Activated naive CD4-positive, alpha-beta T cell treated with anti-CD3 and anti-CD28 coated beads, Interleukin-2, amount 50 U/mL, for 72 hours (primary cell): ENCODE results near the gene MED17. TPM values are rescaled to one million over a fixed set of nuclear protein-coding genes. Genes with fewer than 3 reads are reported as not detected.
A peak's percentile ranks its signal among the peaks of the same experiment; 100 is the strongest.

ENCODE experiments used
- ATAC-seq, 2 donors: fragments of 150-1000 bp; cut with Tn5 transposase; 2 replicates each; pipeline ENCODE4 v1.10.0; 2021; ENCODE audit warnings: mild to moderate bottlenecking in 2 of 2, moderate library complexity in 2 of 2
- DNase-seq, 2 donors: peaks; one replicate each; pipeline ENCODE4 v3.0.0; 2021 to 2022; ENCODE audit warnings: low spot score in 2 of 2
- H3K27ac Mint-ChIP-seq, 2 donors: one replicate each; pipeline ENCODE4 v1.8.0; 2022; ENCODE audit warnings: mild to moderate bottlenecking in 2 of 2, mixed read lengths in 2 of 2
- H3K36me3 Mint-ChIP-seq, 2 donors: one replicate each; pipeline ENCODE4 v1.8.0; 2022; ENCODE audit warnings: mixed read lengths in 2 of 2
- H3K9me3 Mint-ChIP-seq, 2 donors: one replicate each; pipeline ENCODE4 v1.8.0; 2022; ENCODE audit warnings: mixed read lengths in 2 of 2
- total RNA-seq, 2 donors: library from RNA; stranded (reverse); gene quantifications; one replicate each; pipeline ENCODE4 v1.2.3, GENCODE V29; 2022

Gene MED17
- total RNA-seq, 2 donors from 2014 or later: 37.3 to 38.4 TPM

GRCh38 chr11:93823210-93823609 is 39.1 kb downstream of the MED17 start:
- peaks cover 0 to 6% of the 10 kb centered on the region in 2 donors for H3K36me3 Mint-ChIP-seq
- ATAC-seq (no peak), DNase-seq (no peak)
- peaks cover 0 to 5% of the 10 kb centered on the region in 2 donors for H3K9me3 Mint-ChIP-seq
- no peak overlapping the region for H3K27ac Mint-ChIP-seq

DNA sequence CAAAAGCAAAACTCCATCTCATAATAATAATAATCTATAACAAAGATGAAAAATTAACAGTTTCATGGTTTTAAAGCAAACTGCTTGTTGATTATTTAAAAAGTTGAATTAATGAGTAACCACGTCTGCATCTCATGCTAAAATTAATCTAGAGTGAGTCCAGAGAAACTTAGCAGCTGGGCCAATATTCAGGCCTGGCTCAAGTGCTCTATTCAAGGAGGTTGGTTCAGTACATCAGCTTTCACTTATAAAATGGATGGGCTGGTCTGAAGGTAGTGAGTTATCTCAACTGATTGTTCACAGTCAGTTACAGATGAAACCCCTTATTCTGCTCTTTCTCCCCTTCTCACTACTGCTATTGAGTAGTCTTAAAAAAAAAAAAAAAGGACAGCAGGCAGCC is 43.3 kb downstream of the MED17 start:
- DNase-seq (no peak), ATAC-seq (no peak)
- Mint-ChIP-seq H3K9me3 (no peaks in the 10 kb centered on the region), H3K27ac (no peak overlapping the region), H3K36me3 (no peaks in the 10 kb centered on the region)

DNA sequence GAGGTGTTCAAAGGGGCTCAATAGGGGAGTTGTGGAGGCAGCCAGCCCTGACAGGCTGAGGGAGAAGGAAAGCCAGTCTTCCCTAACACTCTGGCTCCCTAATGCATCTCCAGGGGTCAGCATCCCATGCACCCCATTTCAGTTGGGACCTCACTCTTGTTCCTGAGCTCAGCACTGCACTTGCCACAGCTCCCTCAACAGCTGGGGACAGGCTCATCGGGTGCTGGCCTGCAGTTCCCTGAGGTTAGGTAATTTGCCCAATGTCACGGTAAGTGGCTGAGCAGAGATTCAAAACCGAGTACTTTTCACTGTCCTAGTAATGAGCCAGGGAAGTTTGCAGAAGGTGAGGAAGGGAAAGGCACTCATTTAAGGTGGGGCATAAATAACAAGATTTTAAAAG is 45.5 kb downstream of the MED17 start:
- Mint-ChIP-seq H3K27ac (no peak overlapping the region), H3K9me3 (no peaks in the 10 kb centered on the region), H3K36me3 (no peaks in the 10 kb centered on the region)
- DNase-seq (no peak), ATAC-seq (no peak)

GRCh38 chr11:93831343-93832127 is 47.5 kb downstream of the MED17 start:
- DNase-seq (no peak), ATAC-seq (no peak)
- Mint-ChIP-seq H3K36me3 (no peaks in the 10 kb centered on the region), H3K27ac (no peak overlapping the region), H3K9me3 (no peaks in the 10 kb centered on the region)

- no peaks in the 10 kb centered on the region for H3K36me3 Mint-ChIP-seq
- H3K27ac Mint-ChIP-seq: no peak overlapping the region
- H3K9me3 Mint-ChIP-seq: no peaks in the 10 kb centered on the region
- DNase-seq (no peak), ATAC-seq (no peak)
Measured at GRCh38 chr11:93832780-93833179, 48.7 kb downstream of the MED17 start.

- ATAC-seq: no peak
- no peaks in the 10 kb centered on the region for H3K36me3 Mint-ChIP-seq
- no peaks in the 10 kb centered on the region for H3K9me3 Mint-ChIP-seq
- no peak overlapping the region for H3K27ac Mint-ChIP-seq
- no peak for DNase-seq
Measured at GRCh38 chr11:93838967-93839366, 54.9 kb downstream of the MED17 start.

- Mint-ChIP-seq H3K27ac (no peak overlapping the region), H3K36me3 (no peaks in the 10 kb centered on the region), H3K9me3 (no peaks in the 10 kb centered on the region)
- DNase-seq: no peak
- no peak for ATAC-seq
Measured at GRCh38 chr11:93840180-93840579, 56.1 kb downstream of the MED17 start.

DNA sequence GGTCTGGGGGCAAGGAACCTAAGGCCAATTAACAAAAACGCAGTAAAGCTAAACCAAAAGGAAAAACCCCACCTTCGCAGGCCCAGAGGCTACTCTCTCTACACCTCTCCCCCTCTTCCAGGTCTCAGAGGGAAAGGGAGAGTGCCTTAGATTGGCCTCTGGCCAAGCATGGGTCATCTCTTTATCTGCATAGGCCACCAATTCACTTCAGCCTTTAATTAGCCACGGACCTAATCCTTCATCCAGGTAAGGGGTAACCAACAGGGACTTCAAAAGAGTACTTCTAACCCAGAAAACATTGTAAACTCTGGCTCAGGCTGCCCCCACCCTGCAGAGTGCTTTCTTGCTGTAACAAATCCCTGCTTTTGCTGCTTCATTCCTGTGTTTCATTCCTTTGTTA is 56.9 kb downstream of the MED17 start:
- DNase-seq (no peak), ATAC-seq (no peak)
- no peak overlapping the region for H3K27ac Mint-ChIP-seq
- no peaks in the 10 kb centered on the region for H3K9me3 Mint-ChIP-seq
- H3K36me3 Mint-ChIP-seq: no peaks in the 10 kb centered on the region

DNA sequence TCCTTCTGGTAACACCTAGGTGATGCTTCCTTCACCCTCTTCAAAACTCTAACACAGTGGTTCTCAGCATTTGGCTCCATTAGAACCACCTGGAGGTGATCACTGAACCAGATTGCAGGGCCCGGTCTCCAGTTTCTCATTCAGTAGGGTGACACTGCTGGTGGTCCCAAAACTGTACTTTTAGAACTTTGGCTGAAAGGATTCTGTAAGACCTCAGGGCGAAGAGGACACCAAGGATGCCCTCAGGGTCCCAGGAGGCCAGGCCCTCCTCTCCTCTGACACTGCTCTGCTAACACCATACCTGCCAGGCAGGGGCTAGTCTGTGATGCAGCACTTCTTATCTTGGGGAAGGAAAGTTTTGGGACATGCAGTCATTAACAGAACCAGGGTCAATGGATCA is 57.4 kb downstream of the MED17 start:
- no peak overlapping the region for H3K27ac Mint-ChIP-seq
- ATAC-seq: no peak

DNA sequence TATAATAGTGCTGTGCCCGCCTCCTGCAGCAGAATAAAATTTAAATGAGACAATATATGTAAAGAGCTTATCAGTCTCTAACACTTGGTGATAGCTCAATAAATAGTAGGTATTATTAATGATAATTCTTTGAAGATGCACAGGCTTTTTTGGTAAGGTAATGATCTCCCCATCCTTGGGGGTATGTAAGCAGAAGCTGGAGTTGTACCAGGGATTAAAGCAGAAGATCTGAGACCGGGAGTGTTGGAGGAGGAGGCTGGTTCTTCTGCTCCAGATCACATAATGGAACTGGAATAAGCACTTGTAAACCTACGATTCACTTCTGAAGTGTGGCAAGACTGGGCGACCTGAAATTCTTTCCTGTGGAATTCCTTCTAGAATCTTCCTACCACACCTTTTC is 58.0 kb downstream of the MED17 start:
- Mint-ChIP-seq H3K27ac (no peak overlapping the region), H3K36me3 (no peaks in the 10 kb centered on the region)
- no peak for ATAC-seq

More for the DNA sequence above, 57.4 kb downstream of the MED17 start:
- Mint-ChIP-seq H3K36me3 (no peaks in the 10 kb centered on the region), H3K9me3 (no peaks in the 10 kb centered on the region)
- DNase-seq: no peak

DNA sequence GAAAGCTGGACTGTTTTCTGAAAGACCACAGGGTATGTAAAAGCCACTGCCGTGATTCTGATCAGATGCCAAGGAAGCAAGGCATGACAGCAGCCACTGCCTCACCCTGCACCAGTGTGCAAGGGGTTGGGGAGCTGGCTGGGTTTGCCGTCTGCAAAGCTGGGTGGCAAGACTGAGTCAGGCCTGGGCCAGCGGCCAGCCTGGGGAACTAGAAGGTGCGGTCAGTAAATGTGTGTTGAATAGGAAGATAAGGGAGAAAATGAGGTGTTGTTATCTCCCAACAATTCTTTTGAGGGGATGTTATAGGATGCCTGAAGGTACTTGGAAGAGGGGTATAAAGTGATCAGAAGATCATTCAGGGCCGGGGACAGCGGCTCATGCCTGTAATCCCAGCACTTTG is 58.4 kb downstream of the MED17 start:
- Mint-ChIP-seq H3K27ac (peak overlapping the region in 1 of 2 donors; percentile 76), H3K9me3 (no peaks in the 10 kb centered on the region), H3K36me3 (no peaks in the 10 kb centered on the region)
- DNase-seq: no peak
- no peak for ATAC-seq

More for the DNA sequence above, 58.0 kb downstream of the MED17 start:
- no peaks in the 10 kb centered on the region for H3K9me3 Mint-ChIP-seq
- no peak for DNase-seq

DNA sequence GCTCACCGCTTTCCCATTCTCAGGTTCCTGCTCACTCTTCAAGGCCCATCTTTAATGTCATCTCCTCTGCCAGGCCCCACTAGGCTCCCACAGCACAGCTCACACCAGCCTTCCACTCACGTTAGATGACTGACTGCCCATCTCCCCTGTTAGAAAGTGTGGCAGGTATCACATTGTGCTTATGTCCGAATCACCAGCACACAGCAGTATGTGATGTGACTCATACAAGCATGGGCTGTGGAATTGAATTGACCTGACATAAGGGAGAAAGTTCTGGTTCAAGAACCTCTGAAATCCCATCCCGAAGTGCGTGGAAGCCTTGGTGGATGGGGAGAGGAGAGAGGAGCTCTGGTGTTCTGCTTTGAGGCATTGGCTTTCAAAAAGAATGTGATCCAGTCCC is 59.8 kb downstream of the MED17 start:
- ATAC-seq (no peak), DNase-seq (no peak)
- Mint-ChIP-seq H3K9me3 (no peaks in the 10 kb centered on the region), H3K27ac (no peak overlapping the region), H3K36me3 (no peaks in the 10 kb centered on the region)

- Mint-ChIP-seq H3K27ac (no peak overlapping the region), H3K36me3 (no peaks in the 10 kb centered on the region), H3K9me3 (no peaks in the 10 kb centered on the region)
- ATAC-seq: no peak
- DNase-seq: no peak
Measured at GRCh38 chr11:93844568-93844967, 60.5 kb downstream of the MED17 start.

DNA sequence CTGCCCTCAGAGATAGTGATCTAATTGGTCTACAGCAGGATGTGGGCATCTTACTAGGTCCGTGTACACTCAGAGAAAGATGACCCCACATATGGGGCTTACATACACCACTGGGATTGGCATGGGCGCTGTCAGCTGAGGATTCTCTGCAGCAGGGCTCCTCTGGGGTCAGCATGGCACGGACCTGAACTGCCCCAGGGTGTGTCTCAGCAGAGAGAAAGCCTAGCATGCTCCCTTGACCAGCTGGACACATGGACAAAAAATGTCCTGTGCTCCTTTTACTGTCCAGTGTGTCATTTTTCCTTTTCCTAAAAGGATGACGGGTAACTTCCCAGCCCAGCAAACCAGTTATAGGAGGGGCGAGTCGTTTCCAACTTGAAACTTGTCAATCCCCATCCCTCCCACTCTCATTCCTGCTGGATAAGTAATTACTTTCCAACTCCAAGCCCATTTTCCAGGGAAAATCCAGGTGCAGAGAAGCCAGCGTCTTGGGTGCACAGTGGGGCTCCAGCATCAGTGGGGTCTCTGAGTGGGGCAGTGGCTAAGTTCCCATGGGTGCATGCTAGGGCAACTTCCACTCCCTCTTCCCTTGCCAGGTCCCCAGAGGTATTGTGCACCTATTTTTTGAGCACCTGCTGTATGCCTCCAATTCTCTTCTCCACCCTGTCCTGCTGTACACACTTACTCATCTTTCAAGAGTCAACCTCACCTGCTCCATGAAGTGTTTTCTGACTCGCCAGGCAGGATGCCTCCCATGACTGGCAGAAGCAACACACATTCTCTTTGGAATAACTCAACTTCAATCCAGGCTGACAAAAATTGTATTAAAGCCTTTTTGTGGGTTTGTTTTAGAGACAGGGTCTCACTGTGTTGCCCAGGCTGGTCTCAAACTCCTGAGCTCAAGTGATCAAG is 61.4 kb downstream of the MED17 start:
- ATAC-seq: no peak
- no peak overlapping the region for H3K27ac Mint-ChIP-seq
- no peaks in the 10 kb centered on the region for H3K9me3 Mint-ChIP-seq
- no peaks in the 10 kb centered on the region for H3K36me3 Mint-ChIP-seq
- DNase-seq: no peak

DNA sequence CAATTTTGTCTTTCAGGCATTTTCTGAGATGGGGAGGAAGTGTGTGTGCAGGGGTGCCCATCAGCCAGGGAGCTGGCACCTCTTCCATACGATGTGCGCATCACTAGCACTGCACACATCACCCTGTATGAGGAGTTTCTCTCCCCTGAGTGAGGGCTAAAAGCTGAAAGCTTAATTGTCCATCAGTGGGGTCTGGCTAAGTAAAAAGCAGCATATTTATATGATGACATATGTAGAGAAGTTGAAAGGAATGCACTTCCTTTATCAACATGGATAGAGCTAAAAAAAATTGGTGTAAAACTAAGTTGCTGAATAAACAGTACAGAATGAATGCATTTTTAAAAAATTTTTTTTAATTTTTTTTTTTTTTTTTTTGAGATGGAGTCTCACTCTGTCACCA is 62.3 kb downstream of the MED17 start:
- H3K36me3 Mint-ChIP-seq: no peaks in the 10 kb centered on the region
- H3K9me3 Mint-ChIP-seq: no peaks in the 10 kb centered on the region
- DNase-seq (no peak), ATAC-seq (no peak)
- peak overlapping the region in 1 of 2 donors; percentile 50 for H3K27ac Mint-ChIP-seq

GRCh38 chr11:93849201-93849600 is 65.1 kb downstream of the MED17 start:
- no peak for ATAC-seq
- Mint-ChIP-seq H3K36me3 (no peaks in the 10 kb centered on the region), H3K27ac (no peak overlapping the region), H3K9me3 (no peaks in the 10 kb centered on the region)
- DNase-seq: no peak

- Mint-ChIP-seq H3K9me3 (no peaks in the 10 kb centered on the region), H3K36me3 (no peaks in the 10 kb centered on the region), H3K27ac (no peak overlapping the region)
- ATAC-seq (peak in 1 of 2 donors; percentile 46), DNase-seq (no peak)
Measured at GRCh38 chr11:93849751-93850593, 65.9 kb downstream of the MED17 start.
